Stimulated activated CD4-positive, alpha-beta T cell treated with anti-CD3 and anti-CD28 coated beads, Interleukin-2, amount 100 ng/mL, for 4 hours (primary cell): ENCODE results near the gene FAH.

Experiments used
- DNase-seq: peaks from one replicate; pipeline ENCODE4 v3.0.0-alpha.2; 2020; ENCODE audit warnings: low read depth

The FAH gene

DNA sequence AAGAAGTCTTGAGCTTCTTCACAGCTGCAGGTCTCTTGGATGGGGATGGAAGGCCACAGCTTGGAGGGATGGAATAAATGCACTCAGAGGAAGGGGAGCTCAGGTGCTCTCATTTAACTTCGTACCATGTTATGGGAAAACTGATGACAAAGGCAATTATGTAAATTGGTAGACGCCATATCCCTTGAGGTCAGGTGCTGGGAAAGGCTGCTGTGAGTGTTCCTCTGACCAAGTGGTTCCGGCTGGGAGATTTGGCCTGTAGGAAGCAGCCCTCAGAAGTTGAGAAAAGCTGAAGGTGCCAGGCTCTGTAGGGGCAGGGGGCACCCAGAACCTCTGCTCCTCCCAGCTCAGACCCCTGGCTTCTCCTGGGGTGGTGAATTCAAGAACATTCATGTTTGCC lies 47.1 kb downstream of the FAH start:
- DNase-seq: no peak

DNA sequence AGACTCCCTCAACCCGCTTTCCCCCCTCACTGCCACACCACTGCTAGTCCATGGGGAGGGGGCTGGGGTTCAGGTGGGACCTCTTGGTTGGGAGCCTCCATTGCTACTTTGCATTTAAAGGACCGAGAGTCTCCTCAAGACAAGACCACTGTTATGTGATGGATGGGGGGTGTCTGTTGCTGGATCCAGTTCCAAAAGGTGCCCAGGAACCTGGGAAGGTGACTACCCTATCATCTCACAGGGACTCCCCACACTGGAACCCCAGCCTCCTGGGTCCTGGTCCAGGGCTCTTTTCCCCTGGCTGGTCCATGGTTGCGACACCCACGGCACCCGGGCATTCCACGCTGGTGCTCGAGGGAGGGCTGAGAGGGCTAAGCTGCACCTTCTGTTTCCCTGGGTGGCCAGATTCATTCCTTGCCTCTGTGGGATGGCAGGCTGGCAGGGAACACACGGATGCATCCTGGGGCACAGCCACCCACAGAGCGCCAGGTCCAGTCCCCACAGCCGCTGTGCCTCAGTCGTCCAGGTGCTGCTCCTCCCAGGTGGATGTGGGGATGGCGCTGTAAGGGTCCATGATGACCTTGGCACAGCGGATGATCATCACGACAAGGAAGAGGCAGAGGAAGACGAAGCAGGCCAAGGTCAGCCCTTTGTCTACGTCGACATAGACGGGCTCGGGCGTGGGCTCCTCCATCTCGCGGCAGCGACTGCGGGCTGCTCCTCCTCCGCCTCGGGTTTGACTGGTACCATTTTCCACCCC lies 48.6 kb downstream of the FAH start:
- no peak for DNase-seq

DNA sequence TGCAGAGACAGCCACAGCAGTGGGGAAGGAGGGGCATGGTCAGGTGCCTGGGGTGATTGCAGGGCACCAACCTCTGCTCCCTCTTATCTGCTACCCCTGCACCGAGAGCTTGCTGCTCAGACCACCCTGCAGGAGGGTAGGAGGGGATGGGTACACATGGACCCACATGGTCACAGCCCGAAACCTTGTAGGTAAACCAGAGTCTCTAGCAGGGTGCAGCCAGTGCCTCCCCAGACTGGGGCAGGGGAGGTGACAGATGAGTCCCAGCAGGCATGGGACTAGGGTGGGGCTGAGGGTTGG lies 49.2 kb downstream of the FAH start:
- DNase-seq: no peak

DNA sequence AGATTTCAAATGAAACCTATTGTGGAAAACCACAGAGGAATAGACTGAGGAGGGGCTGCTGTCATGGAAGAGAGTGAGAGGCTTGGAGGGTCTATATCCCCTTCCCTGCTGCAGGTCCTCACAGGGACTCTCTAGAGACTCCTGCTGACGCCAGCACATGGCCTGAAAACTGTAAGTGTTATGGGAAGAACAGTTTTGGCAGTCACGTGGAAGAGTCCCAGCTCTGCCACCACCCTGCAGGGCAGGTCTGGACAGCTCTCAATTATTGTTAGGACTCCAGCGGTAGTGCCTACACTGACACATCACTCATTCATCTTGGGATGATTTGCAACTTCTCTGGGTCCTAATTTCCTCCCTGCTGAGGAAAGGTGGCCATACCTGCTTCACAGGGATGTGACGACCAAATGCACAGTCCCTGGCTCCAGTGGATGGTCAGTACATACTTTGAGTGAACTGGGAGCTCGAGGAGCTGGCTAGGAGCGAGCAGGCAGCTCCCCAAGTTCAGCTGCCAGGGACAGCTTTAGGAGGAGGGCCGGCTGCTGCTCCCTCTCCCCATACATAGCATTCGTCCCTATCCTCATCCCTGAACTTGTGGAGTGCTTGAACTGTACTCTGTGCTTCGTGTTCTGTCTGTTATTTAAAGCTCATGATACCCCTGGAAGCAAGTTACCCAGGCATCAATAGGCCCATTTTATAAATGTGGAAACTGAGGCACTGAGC lies 50.0 kb downstream of the FAH start:
- no peak for DNase-seq

DNA sequence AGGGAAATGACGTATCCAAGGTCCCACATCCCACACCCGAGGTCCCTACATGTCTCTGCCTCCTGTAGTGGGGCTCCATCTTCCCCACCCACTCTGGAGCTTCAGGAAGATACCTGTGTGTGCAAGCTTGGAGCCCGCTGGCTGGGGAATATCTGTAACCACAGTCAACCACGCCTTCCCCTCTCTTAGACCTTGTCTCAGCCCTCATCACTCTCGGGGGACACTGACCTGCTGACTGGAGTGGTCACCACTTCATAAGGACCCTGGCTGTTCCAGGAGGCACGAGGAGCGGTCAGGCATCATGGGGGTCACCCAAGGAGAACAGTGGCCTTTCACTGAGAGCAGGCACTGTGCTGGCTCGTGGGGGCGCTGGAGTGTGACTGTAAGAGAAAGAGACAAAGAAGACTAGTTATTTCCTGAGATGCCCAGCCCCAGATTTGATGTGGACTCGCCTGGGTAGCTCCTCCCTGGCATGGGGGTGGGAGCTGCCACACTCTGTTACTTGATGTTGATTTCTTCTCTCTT lies 50.6 kb downstream of the FAH start:
- DNase-seq: no peak

DNA sequence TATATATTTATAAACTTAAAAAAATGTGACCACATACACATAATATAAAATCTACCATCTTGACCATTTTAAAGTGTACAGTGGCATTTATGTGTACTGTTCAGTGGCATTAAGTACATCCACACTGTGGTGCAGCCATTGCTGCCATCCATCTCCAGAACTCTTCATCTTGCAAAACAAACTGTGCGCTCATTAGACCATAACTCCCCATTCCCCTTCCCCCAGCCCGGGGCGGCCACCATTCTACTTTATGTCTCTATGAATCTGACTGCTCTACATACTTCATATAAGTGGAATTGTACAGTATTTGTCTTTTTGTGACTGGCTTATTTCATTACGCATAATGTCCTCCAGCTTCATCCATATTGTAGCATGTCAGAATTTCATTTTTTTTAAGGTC lies 51.4 kb downstream of the FAH start:
- no peak for DNase-seq

DNA sequence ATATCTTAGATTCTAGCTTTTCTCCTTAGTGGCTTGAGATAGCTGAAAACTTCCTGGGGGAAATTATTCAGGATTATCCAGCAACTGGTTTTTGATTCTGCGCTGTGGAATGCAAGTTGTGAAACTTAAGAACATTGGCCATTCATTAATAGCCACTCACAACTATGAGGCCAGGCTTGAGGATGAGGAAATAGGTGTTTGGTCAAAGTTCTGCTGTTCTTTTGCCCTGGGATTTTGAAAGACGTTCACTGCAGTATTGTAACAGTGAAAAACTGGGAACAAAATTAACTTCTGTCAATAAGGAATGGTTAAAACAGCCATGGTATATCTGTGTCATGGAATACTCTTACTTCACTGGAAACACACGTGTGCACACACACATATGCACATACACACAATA lies 55.1 kb downstream of the FAH start:
- DNase-seq: no peak

DNA sequence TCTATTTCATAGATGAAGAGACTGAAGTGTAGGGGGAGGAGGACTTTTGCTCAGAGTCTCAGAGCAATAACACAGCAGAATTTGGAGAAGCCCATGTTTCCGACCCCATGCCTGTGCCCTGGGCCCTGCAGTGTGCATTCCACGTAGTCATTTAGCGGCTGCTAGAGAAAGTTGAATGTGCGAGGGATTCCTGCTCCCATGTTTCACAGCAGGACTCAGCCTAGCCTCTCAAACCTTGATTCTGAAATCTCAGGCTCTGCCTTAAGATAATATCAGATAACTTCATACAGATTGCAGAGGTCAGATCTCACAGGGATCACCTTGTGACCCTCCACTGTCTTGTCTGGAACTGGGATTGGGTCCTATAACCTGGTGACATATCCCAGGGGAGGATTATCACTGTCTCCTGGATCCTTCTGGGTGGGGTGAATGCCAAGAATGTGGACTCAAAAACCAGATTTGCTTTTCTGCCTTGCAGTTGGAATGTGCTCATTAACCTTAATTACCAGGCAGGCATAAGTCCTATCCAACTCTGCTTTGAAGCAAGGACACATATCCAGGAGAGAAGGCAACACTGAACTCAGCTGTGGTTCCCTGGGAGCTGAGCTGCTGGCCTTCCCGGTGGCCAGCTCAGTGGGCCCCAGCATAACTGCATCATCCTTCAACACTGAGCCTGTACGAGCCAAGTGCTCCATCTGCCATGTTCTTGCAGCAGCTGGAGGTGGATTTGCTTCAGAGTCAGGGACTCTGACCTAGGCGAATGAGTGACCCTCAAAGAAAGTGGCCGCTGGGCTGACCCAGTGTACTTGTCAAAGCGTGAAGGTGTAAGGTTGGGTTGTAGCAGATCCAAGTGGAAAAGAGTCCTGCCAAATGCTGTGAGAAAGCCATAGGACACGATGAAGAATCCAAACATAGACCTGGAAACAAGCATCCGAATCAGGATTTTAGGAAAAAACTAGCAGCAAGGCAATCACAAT lies 56.2 kb downstream of the FAH start:
- no peak for DNase-seq

DNA sequence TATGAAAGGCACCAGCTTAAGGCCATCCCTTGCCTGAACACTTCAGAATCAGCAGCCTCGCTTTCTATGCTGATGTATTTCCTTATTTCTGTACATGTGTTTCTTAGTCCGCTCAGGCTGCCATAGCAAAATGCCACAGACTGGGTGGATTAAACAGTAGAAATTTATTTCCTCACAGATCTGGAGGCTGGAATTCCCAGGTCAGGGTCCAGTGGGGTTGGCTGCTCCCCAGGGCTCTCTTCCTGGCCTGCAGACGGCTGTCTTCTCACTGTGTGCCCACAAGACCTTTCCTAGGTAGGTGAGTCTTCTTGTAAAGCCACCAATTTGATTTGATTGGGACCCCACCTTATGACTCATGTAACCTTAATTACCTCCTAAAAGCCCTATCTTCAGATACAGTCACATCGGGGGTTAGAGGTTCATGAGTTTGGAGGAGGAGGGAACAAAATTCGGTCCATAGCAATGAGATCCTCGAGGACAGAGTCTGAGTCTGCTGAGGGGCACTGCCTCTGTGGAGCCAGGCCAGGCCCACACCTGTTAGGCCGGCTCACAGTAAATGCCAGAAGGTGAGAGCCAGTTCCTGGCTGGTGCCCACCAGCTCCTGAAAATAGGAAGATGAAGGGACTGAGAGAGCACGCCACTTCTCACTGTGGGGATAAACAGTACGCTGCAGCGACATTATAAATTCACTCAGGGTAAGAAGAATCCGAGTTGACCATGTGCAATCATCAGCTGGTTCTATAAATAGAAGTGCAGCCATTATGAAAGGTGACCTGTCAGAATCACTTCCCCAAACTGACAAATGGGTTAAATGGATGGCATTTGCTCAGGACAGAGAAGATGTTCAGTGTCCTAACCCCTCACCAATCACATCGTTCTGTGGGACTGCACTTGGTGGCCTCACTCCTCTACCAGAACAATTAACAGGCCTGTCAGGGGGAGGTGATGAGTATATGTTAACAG lies 58.1 kb downstream of the FAH start:
- DNase-seq: no peak

DNA sequence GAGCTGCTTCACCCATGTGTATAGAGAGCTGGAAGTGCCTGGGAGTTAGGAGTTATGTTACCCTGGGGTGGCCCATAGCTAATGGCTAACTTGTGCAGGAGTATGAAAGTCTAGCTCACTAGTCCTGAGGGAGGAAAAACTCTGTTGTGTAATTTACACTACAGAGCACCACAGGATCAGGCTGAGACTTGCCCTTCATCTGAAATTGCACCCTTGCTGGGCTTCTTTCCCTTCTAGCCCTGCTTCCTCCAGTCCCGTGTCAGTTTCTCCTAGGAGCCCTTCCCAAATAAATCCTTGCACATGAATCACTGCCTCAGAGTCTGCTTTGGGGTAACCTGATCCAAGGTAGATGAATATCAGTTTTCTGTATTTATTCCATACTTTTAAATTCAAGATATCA lies 59.2 kb downstream of the FAH start:
- DNase-seq: no peak

DNA sequence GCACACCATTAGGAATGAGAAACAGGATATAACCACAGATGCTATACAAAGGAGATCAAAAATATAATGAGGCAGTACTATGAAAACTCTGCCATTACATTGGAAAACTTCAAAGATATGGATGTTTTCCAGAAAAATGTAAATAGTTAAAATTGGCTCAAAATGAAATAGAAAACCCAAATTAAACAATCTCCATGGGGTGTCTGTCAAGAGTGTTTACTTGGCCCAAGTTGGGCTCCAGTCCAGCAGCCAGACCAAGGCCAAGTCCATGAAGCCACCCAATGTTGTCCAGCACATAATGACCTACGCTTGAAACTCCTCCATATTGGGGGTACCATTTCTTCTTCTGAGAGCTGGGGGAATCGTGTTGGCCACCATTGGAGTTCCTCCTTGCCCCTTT lies 62.1 kb downstream of the FAH start:
- DNase-seq: no peak

DNA sequence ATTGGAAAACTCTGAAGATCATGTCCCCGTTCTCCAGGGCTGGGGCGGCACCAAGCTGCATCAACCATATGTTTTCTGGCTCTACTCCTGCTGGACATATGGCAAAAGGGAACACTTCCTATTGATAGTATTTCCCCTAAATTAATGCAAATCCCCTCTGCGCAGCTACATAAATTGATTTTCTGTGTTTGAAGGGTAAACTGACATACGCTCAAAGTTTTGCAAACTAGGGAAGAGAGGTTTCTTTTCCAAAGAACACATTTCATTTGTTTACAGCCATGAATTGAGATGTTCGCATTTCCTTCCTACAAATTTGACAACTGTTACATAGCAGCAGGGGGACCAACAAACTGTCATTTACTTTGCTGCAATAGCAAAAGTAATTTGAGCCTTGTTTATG lies 63.3 kb downstream of the FAH start:
- DNase-seq: no peak

DNA sequence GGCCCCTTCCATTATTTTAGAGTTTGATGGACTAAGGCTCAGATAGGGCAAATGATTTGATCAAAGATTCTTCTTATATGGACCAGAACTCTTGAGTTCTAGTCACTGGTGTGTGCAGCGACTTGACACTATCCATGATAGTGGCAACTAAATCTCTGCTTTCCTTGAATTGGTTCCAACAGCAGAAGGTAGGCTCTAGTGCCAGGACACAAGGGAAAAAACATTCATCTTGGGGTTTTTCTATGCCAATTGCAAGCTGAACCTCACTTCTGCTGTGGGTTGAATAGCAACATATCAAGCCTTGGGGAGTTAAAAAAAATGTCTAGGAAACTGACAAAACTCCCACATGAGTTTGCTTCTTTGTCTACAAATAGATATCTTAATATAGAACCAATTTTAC lies 64.1 kb downstream of the FAH start:
- DNase-seq: no peak

DNA sequence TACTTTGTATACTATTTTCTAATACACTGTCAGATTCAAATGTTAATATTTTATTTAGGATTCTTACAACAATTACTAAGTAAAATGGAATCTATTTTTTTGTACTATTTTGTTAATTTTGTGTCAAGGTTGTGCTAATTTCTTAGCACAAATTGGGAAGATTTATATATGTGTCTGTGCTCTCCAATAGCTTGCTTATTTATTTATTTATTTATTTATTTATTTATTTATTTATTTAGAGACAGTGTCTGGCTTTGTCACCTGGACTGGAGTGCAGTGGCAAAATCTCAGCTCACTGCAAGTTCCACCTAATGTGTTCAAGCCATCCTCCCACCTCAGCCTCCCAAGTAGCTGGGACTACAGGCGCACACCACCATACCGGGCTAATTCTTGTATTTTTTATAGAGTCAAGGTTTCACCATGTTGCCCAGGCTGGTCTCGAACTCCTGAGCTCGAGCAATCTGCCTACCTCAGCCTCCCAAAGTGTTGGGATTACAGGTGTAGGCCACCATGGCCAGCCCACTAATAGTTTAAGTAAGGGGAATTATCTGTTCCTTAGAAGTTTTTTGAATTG lies 64.6 kb downstream of the FAH start:
- no peak for DNase-seq

DNA sequence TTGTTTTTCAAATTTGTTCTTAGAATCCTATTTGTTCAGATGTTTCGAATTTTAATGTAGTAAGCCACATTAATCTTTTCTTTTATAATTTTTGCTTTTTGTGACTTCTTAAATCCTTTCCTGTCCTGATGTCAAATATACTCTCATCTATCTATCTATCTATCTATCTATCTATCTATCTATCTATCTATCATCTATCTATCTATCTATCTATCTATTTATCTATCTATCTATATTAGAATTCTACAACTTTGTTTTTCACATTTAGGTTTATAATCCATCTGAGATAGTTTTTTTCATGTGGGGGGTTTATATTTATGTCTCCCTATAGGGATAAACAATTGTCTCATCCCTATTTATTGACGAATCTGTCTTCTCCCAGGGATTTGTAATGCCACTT lies 67.2 kb downstream of the FAH start:
- DNase-seq: no peak

DNA sequence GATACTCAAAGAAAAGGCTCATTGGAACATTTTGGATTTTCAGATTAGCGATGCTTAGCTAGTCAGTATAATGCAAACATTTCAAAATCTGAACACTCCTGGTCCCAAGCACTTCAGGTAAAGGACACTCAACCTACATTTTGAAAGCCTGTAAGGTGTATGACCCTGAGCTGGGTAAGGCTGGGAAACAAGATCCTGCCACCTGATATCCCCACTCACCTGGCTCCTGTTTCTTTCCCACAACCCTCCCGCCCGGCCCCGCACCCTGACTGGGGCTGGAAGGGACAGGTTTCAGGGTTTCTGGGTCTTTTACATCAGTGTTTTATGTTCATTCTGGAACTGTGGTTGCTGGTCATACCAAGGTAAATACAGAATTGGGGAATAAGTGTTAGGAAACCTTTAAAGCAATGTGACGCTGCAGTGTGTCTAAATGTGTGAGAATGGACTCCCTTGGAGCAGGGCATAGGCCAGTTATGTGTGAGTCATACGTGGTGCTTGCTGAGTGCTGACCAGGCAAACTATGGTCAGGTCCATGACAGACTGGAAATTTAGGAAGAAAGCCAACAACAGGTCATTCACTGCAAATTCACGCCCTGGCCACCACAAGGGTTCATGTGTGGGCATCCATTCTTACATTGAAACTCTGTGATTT lies 76.3 kb downstream of the FAH start:
- DNase-seq: no peak

DNA sequence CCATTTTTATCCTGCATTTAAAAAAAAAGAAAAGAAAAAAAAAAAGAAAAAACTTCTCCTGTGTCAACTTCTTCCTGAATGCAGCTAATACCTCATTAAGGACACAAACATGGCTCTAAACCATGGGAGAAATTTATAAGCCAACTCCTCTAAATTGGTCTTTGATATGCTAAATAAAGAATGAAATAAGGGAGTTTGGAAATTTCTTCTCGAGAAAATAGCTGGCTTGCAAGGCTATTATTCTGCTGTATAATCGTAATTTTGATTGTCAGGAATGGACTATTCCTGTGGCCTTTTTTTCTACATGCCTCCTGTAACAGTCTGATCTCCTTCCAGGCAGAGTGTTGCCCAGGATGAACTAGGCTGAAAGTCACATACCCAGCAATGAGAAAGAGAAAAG lies 78.6 kb downstream of the FAH start:
- no peak for DNase-seq

DNA sequence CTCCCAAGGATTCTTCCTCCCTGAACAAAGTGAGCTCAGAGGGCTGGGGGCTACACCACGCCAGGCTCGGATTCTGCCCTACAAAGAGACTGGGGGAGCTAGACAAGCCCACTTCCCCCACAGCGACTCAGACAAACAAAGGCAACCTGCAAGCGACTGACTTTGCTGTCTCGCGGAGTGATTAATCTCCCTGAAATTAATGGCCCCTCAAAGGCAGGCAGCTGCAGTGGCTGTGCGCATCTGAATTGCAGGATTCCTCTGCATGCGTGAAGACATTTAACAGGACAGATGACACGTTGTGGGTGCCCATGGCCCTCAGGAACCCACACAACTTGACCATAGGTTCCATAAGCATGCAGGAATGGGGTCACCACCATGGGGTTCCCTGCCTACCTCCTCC lies 80.8 kb downstream of the FAH start:
- DNase-seq: no peak

DNA sequence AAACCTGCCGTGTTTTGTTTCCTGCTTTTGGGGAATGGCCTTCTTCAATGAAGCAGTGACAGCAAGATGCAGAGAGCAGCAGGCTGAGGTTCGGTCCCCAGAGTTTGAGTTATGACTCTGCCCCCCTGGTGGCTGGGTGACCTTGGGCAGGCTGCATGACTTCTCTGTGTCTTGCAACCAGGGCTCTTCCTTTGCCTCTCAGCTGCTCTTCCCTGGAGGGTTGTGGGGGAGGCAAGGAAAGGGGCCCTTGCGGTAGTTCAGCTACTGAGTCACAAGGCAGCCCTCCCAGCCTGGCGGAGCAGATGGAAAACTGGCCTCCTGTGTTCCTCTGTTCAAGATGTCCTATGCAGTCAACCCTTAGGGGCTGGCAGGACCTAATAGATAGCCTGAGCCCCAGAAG lies 82.1 kb downstream of the FAH start:
- no peak for DNase-seq
